ENCODE data around the gene AGFG1. TPM values are rescaled to one million over a fixed set of nuclear protein-coding genes. Genes with fewer than 3 reads are reported as not detected.
"Not testable (repeated sequence)": the region's sequence is repeated elsewhere in the genome, so short reads cannot be mapped to it uniquely, and the experiment has no call there.

The AGFG1 gene
- total and polyA plus RNA-seq, 3 donors from 2014 or later = 126 to 192 (median 135) TPM

DNA sequence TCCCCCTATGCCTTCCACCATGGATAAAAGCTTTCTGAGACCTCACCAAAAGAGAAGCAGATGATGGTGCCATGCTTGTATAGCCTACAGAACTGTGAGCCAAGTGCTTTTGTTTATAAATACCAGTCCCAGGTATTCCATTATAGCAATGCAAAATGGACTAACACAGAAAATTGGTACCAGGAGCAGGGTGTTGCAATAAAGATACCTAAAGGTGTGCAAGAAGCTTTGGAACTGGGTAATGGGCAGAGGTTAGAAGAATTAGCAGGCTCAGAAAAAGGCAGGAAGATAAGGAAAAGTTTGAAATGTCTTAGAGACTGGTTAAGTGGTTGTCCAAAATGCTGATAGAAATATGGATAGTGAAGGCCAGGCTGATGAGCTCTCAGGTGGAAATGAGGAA is 110.4 kb downstream of the AGFG1 start:
- Histone ChIP-seq H3K4me3 (no peak overlapping the region), H3K27me3 (no peaks in the 10 kb centered on the region), H3K4me1 (no peaks in the 10 kb centered on the region), H3K36me3 (ENCODE audit: low read depth, missing control alignments) (no peaks in the 10 kb centered on the region), H3K9me3 (no peaks in the 10 kb centered on the region), H3K27ac (no peak overlapping the region)
- no peak for TF ChIP-seq POLR2A (IDR thresholded peaks at IDR 0.05)
- TF ChIP-seq, protein P1, sequence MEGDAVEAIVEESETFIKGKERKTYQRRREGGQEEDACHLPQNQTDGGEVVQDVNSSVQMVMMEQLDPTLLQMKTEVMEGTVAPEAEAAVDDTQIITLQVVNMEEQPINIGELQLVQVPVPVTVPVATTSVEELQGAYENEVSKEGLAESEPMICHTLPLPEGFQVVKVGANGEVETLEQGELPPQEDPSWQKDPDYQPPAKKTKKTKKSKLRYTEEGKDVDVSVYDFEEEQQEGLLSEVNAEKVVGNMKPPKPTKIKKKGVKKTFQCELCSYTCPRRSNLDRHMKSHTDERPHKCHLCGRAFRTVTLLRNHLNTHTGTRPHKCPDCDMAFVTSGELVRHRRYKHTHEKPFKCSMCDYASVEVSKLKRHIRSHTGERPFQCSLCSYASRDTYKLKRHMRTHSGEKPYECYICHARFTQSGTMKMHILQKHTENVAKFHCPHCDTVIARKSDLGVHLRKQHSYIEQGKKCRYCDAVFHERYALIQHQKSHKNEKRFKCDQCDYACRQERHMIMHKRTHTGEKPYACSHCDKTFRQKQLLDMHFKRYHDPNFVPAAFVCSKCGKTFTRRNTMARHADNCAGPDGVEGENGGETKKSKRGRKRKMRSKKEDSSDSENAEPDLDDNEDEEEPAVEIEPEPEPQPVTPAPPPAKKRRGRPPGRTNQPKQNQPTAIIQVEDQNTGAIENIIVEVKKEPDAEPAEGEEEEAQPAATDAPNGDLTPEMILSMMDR (IDR thresholded peaks at IDR 0.05) = no peak
- no peak for DNase-seq
- intact Hi-C loops (cut with DNase I; ENCODE audit: low total_unique reads) = no loop called here

DNA sequence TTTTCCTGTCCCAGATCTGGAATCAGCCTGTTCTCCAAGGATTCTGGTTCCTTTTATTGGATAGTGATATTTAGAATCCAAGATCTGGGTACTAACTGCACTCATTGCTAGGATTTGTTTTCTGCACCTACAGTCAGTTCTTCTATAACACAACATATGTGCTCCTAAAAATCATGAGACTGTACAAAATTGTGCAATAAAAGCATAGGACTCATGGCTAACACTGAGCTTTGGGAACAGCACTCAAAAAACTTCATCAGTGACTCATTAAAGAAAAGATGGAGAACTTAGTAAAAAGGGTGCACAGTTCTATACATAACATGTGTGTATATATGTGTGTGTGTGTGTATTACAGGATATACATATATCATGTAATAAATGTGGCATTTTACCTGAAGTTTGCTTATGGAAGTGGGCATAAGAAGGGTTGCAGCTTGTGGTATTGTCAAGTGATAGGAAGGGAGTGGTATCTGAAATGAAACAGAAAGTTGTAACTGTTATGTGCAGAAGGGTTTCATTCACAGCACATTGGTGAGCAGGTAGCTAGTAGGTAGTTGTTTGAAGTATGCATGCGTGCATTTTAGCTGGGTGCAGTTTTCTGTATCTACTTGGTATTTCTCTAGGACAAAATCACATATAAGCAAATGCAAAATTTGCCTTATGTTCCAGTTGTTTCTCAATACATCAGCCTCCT is 120.9 kb downstream of the AGFG1 start:
- 95 to 100% methylated on average over 1 of the region's 1 CpG for WGBS, 2 donors
- Histone ChIP-seq H3K4me3 (no peak overlapping the region), H3K4me1 (no peaks in the 10 kb centered on the region), H3K27ac (no peak overlapping the region), H3K36me3 (ENCODE audit: low read depth, missing control alignments) (no peaks in the 10 kb centered on the region), H3K27me3 (no peaks in the 10 kb centered on the region), H3K9me3 (no peaks in the 10 kb centered on the region)
- TF ChIP-seq, protein P1 (IDR thresholded peaks at IDR 0.05) = no peak
- TF ChIP-seq POLR2A (IDR thresholded peaks at IDR 0.05) = no peak
- no peak for DNase-seq
- intact Hi-C loops (cut with DNase I; ENCODE audit: low total_unique reads) = no loop called here

DNA sequence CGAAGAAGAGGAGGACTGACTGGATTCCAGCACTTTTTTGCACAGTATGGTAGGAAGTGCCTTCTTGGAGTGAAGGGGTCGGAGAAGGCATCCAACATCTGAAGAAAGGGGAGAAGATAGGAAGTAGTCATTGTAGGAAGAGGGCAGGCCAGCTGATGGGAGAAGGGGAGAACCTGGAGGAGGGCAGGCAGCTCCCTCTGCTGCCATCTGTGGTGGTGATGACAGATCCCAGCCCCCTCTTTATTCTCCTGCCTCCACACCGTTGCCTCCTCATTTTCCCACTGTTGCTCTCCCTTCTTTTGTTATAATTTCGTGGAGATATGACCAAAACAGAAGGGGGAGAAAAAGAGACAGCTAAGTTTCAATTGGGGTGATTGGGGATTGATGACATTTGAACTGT is 123.8 kb downstream of the AGFG1 start:
- H3K27ac ChIP-seq = no peak overlapping the region
- H3K9me3 ChIP-seq = no peaks in the 10 kb centered on the region
- H3K4me3 ChIP-seq = no peak overlapping the region
- 50 to 62% methylated on average over 4 of the region's 4 CpGs for WGBS, 2 donors
- no peaks in the 10 kb centered on the region for H3K36me3 ChIP-seq (ENCODE audit: low read depth, missing control alignments)
- H3K4me1 ChIP-seq = no peaks in the 10 kb centered on the region
- no peaks in the 10 kb centered on the region for H3K27me3 ChIP-seq
- no peak for DNase-seq
- TF ChIP-seq POLR2A (IDR thresholded peaks at IDR 0.05) = no peak
- TF ChIP-seq, protein P1 (IDR thresholded peaks at IDR 0.05) = no peak
- intact Hi-C loops (cut with DNase I; ENCODE audit: low total_unique reads) = no loop called here

DNA sequence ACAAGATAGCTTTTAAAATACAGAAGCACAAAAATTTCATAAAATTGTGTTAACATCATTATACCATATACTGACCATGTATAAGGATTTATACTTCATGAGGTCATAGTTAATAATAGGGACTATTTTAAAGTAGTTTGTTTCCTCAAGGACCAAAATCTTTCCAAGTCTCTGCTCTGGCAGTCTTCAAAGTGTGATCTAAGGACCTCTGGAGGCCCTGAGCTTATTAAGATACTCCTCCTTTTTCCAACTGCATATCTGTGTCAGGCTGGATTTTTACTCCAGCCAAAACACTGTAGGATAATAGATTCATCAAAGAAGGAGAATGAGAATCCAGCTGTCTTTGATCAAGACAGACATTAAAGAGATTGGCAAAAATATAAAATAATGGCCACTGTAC is 125.1 kb downstream of the AGFG1 start:
- Histone ChIP-seq H3K27me3 (no peaks in the 10 kb centered on the region), H3K27ac (no peak overlapping the region), H3K4me3 (no peak overlapping the region), H3K36me3 (ENCODE audit: low read depth, missing control alignments) (no peaks in the 10 kb centered on the region), H3K4me1 (no peaks in the 10 kb centered on the region), H3K9me3 (no peaks in the 10 kb centered on the region)
- DNase-seq = no peak
- intact Hi-C loops (cut with DNase I; ENCODE audit: low total_unique reads) = no loop called here
- no peak for TF ChIP-seq POLR2A (IDR thresholded peaks at IDR 0.05)
- TF ChIP-seq, protein P1 (IDR thresholded peaks at IDR 0.05) = no peak

DNA sequence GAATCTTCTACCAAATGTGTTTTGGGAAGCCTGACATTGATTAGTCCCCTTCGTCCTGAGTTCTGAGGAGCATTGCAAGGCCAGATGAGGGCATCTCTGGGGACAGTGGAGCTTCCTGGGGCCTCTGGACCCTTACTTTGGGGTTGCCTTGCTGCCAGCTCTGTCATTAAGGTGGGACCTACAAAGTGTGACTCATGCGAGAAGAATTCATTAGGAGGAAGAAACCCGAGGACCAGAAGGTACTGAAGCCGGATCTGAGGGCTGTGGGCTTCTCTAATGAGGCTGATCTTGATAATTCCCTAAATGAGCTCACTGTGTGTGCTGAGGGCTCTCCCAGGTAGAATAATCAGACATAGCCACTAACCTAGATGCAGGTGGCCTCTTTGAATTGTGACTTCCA is 126.0 kb downstream of the AGFG1 start:
- Histone ChIP-seq H3K36me3 (ENCODE audit: low read depth, missing control alignments) (no peaks in the 10 kb centered on the region), H3K27ac (no peak overlapping the region), H3K27me3 (no peaks in the 10 kb centered on the region), H3K4me1 (no peaks in the 10 kb centered on the region), H3K4me3 (no peak overlapping the region), H3K9me3 (no peaks in the 10 kb centered on the region)
- DNase-seq = no peak
- intact Hi-C loops (cut with DNase I; ENCODE audit: low total_unique reads) = no loop called here
- no peak for TF ChIP-seq POLR2A (IDR thresholded peaks at IDR 0.05)
- TF ChIP-seq, protein P1 (IDR thresholded peaks at IDR 0.05) = no peak
- WGBS, 2 donors = 60 to 68% methylated on average over 4 of the region's 4 CpGs

DNA sequence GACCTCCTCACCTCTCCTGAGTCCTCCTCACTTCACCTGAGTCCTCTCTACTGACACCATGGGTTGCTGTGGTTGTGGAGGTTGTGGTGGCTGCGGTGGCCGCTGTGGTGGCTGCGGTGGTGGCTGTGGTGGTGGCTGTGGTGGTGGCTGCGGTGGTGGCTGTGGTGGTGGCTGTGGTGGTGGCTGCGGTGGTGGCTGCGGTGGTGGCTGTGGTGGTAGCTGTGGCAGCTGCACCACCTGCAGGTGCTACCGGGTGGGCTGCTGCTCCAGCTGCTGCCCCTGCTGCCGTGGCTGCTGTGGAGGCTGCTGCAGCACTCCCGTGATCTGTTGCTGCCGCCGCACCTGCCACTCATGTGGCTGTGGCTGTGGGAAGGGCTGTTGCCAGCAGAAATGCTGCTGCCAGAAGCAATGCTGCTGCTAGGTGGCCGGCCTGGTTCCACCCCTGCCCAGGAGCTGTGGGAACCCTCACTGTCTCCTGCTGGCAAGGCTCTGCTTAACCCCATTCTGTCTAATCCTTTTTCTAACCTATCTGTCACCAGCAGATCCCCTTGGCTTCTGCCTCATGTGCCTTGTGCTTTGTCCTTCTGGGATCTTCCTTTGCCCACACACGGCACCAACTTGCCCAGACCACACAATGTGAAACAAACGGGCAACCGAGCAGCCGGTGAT is 127.0 kb downstream of the AGFG1 start, which contains the start of gene SCYGR2:
SCYGR2 (plus strand) TSS at position 59 of the 669 bp plus-strand sequence; CDS start at position 59, 0 bp downstream.
- H3K27ac ChIP-seq; H3K4me3 ChIP-seq; H3K27me3 ChIP-seq; intact Hi-C loops (cut with DNase I; ENCODE audit: low total_unique reads); H3K9me3 ChIP-seq; H3K36me3 ChIP-seq (ENCODE audit: low read depth, missing control alignments); DNase-seq; H3K4me1 ChIP-seq: not testable (repeated sequence)
- WGBS, 2 donors = 75 to 86% methylated on average over 7 to 15 of the region's 16 CpGs

All from testis (tissue), 3 donors.